ENCODE data around the gene USP31.

Gene USP31

GRCh38 chr16:23059433-23059832 is 89.8 kb downstream of the USP31 start:
- DNase-seq (ENCODE audit: low read depth) = no peak

GRCh38 chr16:23058576-23058975 is 90.7 kb downstream of the USP31 start:
- DNase-seq (ENCODE audit: low read depth) = no peak

- DNase-seq (ENCODE audit: low read depth) = no peak
Observed at GRCh38 chr16:23057013-23057596, 92.1 kb downstream of the USP31 start.

- DNase-seq (ENCODE audit: low read depth) = no peak
Observed at GRCh38 chr16:23055481-23055880, 93.8 kb downstream of the USP31 start.

GRCh38 chr16:23052908-23053580 is 96.2 kb downstream of the USP31 start:
- DNase-seq (ENCODE audit: low read depth) = no peak

- no peak for DNase-seq (ENCODE audit: low read depth)
Observed at GRCh38 chr16:23052221-23052620, 97.0 kb downstream of the USP31 start.

GRCh38 chr16:23051587-23051986 is 97.7 kb downstream of the USP31 start:
- no peak for DNase-seq (ENCODE audit: low read depth)

GRCh38 chr16:23048164-23048563 is 101.1 kb downstream of the USP31 start:
- DNase-seq (ENCODE audit: low read depth) = no peak

GRCh38 chr16:23045025-23045424 is 104.2 kb downstream of the USP31 start:
- no peak for DNase-seq (ENCODE audit: low read depth)

GRCh38 chr16:23040246-23040645 is 109.0 kb downstream of the USP31 start:
- DNase-seq (ENCODE audit: low read depth) = no peak

GRCh38 chr16:23039118-23039517 is 110.1 kb downstream of the USP31 start:
- DNase-seq (ENCODE audit: low read depth) = no peak

GRCh38 chr16:23035240-23035639 is 114.0 kb downstream of the USP31 start:
- no peak for DNase-seq (ENCODE audit: low read depth)

GRCh38 chr16:23031508-23032098 is 117.6 kb downstream of the USP31 start:
- no peak for DNase-seq (ENCODE audit: low read depth)

- DNase-seq (ENCODE audit: low read depth) = no peak
Observed at GRCh38 chr16:23029733-23030420, 119.4 kb downstream of the USP31 start.

- no peak for DNase-seq (ENCODE audit: low read depth)
Observed at GRCh38 chr16:23027386-23027785, 121.9 kb downstream of the USP31 start.

GRCh38 chr16:23026784-23027362 is 122.4 kb downstream of the USP31 start:
- no peak for DNase-seq (ENCODE audit: low read depth)

GRCh38 chr16:23025692-23026307 is 123.5 kb downstream of the USP31 start:
- no peak for DNase-seq (ENCODE audit: low read depth)

- DNase-seq (ENCODE audit: low read depth) = no peak
Observed at GRCh38 chr16:23024044-23024443, 125.2 kb downstream of the USP31 start.

GRCh38 chr16:23020084-23020483 is 129.2 kb downstream of the USP31 start:
- DNase-seq (ENCODE audit: low read depth) = no peak

- DNase-seq (ENCODE audit: low read depth) = no peak
Observed at GRCh38 chr16:23016368-23016767, 132.9 kb downstream of the USP31 start.

- DNase-seq (ENCODE audit: low read depth) = no peak
Observed at GRCh38 chr16:23015580-23015979, 133.7 kb downstream of the USP31 start.

- DNase-seq (ENCODE audit: low read depth) = no peak
Observed at GRCh38 chr16:23014592-23014991, 134.7 kb downstream of the USP31 start.
